Fibroblast of skin of left quadriceps (primary cell): ENCODE results near the gene SCN5A.

ENCODE experiments used
- DNase-seq, 2 experiments: peaks; one replicate each; pipeline ENCODE4 v3.0.0-alpha.2; 2013; ENCODE audit warnings: low read depth in 2 of 2

The SCN5A gene

GRCh38 chr3:38600551-38600950, 48.9 kb downstream of the SCN5A start:
- no peak for DNase-seq

GRCh38 chr3:38599886-38600285, 49.6 kb downstream of the SCN5A start:
- DNase-seq: no peak

GRCh38 chr3:38598791-38599190, 50.7 kb downstream of the SCN5A start:
- DNase-seq: no peak

- no peak for DNase-seq
These were observed 51.9 kb downstream of the SCN5A start for GRCh38 chr3:38597502-38598060.

GRCh38 chr3:38595393-38595792, 54.1 kb downstream of the SCN5A start:
- no peak for DNase-seq

- no peak for DNase-seq
These were observed 59.0 kb downstream of the SCN5A start for GRCh38 chr3:38590521-38590920.

- DNase-seq: no peak
These were observed 60.2 kb downstream of the SCN5A start for GRCh38 chr3:38588995-38589937.

- no peak for DNase-seq
These were observed 61.0 kb downstream of the SCN5A start for GRCh38 chr3:38588371-38588971.

GRCh38 chr3:38587548-38588131, 61.8 kb downstream of the SCN5A start:
- DNase-seq: no peak

- DNase-seq: no peak
These were observed 62.7 kb downstream of the SCN5A start for GRCh38 chr3:38586546-38587520.

GRCh38 chr3:38585791-38586420, 63.6 kb downstream of the SCN5A start:
- no peak for DNase-seq

- no peak for DNase-seq
These were observed 65.8 kb downstream of the SCN5A start for GRCh38 chr3:38583688-38584087.

- DNase-seq: no peak
These were observed 66.4 kb downstream of the SCN5A start for GRCh38 chr3:38582941-38583645.

- DNase-seq: no peak
These were observed 67.2 kb downstream of the SCN5A start for GRCh38 chr3:38582316-38582715.

- DNase-seq: no peak
These were observed 67.7 kb downstream of the SCN5A start for GRCh38 chr3:38581774-38582173.

- no peak for DNase-seq
These were observed 68.8 kb downstream of the SCN5A start for GRCh38 chr3:38580450-38581382.

- no peak for DNase-seq
These were observed 69.7 kb downstream of the SCN5A start for GRCh38 chr3:38579551-38580449.

GRCh38 chr3:38579141-38579540, 70.3 kb downstream of the SCN5A start:
- no peak for DNase-seq
